Breast epithelium (tissue), 3 donors: ENCODE data around the gene RDH8.

Experiments used
- POLR2A ChIP-seq: fragments of 450-650 bp; IDR thresholded peaks from one replicate; pipeline ENCODE4 v1.6.1; 2016; ENCODE audit warnings: antibody characterized with exemption, mild to moderate bottlenecking, moderate library complexity
- TF ChIP-seq, protein P1 (sequence below), 3 donors: fragments of 450-650 bp; IDR thresholded peaks; one replicate each; pipeline ENCODE4 v1.5.1; 2016 to 2017; ENCODE audit warnings: antibody characterized with exemption in 3 of 3, mild to moderate bottlenecking in 3 of 3, moderate library complexity in 3 of 3

DNA sequence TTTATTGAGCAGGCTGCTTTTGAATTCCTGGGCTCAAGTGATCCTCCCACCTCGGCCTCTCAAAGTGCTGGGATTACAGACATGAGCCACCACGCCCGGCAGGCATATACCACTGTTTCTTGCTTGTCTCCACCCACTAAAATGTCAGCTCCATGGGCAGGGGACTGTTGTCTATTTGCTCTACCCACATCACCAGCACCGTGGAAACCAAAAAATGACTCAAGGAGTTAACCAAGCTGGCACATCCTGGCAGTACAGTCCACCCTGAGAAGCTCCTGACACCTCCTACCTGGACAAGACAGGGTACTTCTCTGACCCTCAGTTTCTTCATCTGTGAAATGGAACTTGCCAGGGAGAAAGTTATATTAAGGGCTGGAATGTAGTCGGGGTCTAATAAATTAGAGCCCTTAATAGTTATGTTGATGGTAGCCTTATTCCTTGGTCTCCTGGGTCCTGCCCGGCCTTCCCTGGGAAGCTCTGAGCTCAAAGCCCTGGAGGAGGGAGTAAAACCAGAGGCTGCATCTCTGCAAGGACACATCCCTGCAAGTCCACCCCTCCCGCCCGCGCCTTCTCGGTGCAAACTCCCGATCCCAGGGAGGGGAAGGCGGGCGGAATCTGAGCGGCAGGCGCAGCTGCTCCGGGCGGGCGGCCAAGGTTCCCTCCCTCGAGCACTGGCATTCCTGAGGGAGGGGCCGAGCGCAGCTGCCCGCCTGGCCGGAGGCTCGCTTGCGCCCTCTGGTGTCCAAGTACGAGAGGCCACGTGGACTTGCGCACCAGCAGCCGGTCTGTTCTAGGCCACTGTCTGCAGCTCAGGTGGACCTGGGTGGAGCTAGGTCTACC, 14.1 kb downstream of the RDH8 start:
- TF ChIP-seq, protein P1, sequence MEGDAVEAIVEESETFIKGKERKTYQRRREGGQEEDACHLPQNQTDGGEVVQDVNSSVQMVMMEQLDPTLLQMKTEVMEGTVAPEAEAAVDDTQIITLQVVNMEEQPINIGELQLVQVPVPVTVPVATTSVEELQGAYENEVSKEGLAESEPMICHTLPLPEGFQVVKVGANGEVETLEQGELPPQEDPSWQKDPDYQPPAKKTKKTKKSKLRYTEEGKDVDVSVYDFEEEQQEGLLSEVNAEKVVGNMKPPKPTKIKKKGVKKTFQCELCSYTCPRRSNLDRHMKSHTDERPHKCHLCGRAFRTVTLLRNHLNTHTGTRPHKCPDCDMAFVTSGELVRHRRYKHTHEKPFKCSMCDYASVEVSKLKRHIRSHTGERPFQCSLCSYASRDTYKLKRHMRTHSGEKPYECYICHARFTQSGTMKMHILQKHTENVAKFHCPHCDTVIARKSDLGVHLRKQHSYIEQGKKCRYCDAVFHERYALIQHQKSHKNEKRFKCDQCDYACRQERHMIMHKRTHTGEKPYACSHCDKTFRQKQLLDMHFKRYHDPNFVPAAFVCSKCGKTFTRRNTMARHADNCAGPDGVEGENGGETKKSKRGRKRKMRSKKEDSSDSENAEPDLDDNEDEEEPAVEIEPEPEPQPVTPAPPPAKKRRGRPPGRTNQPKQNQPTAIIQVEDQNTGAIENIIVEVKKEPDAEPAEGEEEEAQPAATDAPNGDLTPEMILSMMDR (IDR thresholded peaks at IDR 0.05), result peak; percentile 84 to 97 (median 90)
- TF ChIP-seq POLR2A, result no peak
